Measurements from ENCODE around the gene PNCK.

- no peak for TF ChIP-seq CTCF (IDR thresholded peaks at IDR 0.05)
- no peak for TF ChIP-seq SIN3A (IDR thresholded peaks at IDR 0.05; ENCODE audit: borderline replicate concordance, insufficient read depth, low read depth, low read length)
- no peak for TF ChIP-seq POLR2AphosphoS5 (IDR thresholded peaks at IDR 0.05; ENCODE audit: low read depth, low read length)
- no peak for TF ChIP-seq REST (IDR thresholded peaks at IDR 0.05; ENCODE audit: insufficient read depth in 1 of 2, low read depth in 2 of 2, low read length in 1 of 2)
- no peak for TF ChIP-seq TCF7L2 (IDR thresholded peaks at IDR 0.05; ENCODE audit: low read depth, low read length)
Measured at GRCh38 chrX:153650959-153651358, 22.7 kb downstream of the PNCK start.
